ENCODE results near the gene MAGEB3. TPM values are rescaled to one million over a fixed set of nuclear protein-coding genes. Genes with fewer than 3 reads are reported as not detected.

MAGEB3 gene
- total and polyA plus RNA-seq, 4 donors: not detected

DNA sequence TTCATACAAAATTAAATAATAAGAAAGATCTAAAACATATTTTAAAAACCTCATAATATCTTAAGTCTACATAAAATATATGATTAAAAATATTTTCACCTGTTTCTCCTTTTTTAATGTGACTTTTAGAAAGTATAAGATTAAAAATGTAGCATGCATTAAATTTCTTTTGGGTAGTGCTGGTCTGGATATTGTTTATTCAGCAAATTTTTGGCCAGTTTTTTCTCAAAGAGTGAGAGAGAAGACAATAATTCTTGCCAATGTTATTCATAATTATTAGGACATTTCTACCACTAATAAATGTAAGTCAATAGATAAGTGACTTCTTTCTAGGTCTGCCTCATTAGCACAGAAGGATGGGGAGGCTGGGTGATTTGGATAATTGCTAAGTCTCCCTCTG lies 30.6 kb downstream of the MAGEB3 start (continued):
- TF ChIP-seq, protein P1, sequence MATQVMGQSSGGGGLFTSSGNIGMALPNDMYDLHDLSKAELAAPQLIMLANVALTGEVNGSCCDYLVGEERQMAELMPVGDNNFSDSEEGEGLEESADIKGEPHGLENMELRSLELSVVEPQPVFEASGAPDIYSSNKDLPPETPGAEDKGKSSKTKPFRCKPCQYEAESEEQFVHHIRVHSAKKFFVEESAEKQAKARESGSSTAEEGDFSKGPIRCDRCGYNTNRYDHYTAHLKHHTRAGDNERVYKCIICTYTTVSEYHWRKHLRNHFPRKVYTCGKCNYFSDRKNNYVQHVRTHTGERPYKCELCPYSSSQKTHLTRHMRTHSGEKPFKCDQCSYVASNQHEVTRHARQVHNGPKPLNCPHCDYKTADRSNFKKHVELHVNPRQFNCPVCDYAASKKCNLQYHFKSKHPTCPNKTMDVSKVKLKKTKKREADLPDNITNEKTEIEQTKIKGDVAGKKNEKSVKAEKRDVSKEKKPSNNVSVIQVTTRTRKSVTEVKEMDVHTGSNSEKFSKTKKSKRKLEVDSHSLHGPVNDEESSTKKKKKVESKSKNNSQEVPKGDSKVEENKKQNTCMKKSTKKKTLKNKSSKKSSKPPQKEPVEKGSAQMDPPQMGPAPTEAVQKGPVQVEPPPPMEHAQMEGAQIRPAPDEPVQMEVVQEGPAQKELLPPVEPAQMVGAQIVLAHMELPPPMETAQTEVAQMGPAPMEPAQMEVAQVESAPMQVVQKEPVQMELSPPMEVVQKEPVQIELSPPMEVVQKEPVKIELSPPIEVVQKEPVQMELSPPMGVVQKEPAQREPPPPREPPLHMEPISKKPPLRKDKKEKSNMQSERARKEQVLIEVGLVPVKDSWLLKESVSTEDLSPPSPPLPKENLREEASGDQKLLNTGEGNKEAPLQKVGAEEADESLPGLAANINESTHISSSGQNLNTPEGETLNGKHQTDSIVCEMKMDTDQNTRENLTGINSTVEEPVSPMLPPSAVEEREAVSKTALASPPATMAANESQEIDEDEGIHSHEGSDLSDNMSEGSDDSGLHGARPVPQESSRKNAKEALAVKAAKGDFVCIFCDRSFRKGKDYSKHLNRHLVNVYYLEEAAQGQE (IDR thresholded peaks at IDR 0.05): no peak
- TF ChIP-seq JUND (IDR thresholded peaks at IDR 0.05): no peak

DNA sequence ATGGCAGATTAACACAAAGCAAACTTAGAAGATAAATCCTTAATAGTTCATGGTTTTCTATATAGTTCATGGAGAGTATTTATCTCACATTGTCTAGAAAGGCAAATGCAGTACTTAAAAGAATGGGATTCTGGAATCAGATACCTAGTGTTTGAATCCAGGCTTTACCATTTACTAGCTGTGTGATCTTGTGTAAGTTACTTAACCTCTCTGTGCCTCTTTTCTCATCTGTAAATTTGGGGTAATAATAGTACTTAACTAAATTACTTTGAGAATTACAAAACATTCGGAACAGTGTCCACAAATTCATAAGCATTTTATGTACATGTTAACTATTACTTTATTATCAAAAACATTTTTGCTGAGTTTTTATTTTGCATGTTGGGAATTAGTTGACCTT lies 32.3 kb downstream of the MAGEB3 start:
- Histone ChIP-seq H3K27me3 (ENCODE audit: control insufficient read depth in 4 of 4, insufficient read depth in 4 of 4, low read length in 3 of 4) (no peaks in the 10 kb centered on the region), H3K9ac (ENCODE audit: low read depth in 1 of 2, low read length in 2 of 2) (no peak overlapping the region), H3K4me1 (ENCODE audit: control insufficient read depth in 4 of 4, insufficient read depth in 4 of 4, low read length in 3 of 4) (no peaks in the 10 kb centered on the region), H3K36me3 (ENCODE audit: control insufficient read depth in 4 of 4, insufficient read depth in 3 of 4, low read depth in 1 of 4, low read length in 3 of 4) (no peaks in the 10 kb centered on the region), H3K4me3 (ENCODE audit: low read depth in 1 of 3, low read length in 3 of 3) (no peak overlapping the region), H3K9me3 (ENCODE audit: control insufficient read depth in 4 of 4, low read length in 3 of 4) (no peaks in the 10 kb centered on the region), H3K27ac (ENCODE audit: low read depth in 1 of 2, low read length in 2 of 2) (no peak overlapping the region)
- 74% methylated on average over 1 of the region's 1 CpG for WGBS
- no peak for TF ChIP-seq JUND (IDR thresholded peaks at IDR 0.05)
- TF ChIP-seq YY1 (IDR thresholded peaks at IDR 0.05): no peak
- TF ChIP-seq, protein P2, sequence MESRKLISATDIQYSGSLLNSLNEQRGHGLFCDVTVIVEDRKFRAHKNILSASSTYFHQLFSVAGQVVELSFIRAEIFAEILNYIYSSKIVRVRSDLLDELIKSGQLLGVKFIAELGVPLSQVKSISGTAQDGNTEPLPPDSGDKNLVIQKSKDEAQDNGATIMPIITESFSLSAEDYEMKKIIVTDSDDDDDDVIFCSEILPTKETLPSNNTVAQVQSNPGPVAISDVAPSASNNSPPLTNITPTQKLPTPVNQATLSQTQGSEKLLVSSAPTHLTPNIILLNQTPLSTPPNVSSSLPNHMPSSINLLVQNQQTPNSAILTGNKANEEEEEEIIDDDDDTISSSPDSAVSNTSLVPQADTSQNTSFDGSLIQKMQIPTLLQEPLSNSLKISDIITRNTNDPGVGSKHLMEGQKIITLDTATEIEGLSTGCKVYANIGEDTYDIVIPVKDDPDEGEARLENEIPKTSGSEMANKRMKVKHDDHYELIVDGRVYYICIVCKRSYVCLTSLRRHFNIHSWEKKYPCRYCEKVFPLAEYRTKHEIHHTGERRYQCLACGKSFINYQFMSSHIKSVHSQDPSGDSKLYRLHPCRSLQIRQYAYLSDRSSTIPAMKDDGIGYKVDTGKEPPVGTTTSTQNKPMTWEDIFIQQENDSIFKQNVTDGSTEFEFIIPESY (IDR thresholded peaks at IDR 0.05): no peak
- no peak for TF ChIP-seq NR2F2 (IDR thresholded peaks at IDR 0.05)
- TF ChIP-seq, protein P3, sequence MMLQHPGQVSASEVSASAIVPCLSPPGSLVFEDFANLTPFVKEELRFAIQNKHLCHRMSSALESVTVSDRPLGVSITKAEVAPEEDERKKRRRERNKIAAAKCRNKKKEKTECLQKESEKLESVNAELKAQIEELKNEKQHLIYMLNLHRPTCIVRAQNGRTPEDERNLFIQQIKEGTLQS (IDR thresholded peaks at IDR 0.05): no peak
- no peak for TF ChIP-seq RAD21 (IDR thresholded peaks at IDR 0.05)
- TF ChIP-seq SP1 (IDR thresholded peaks at IDR 0.05): no peak
- no peak for TF ChIP-seq EGR1 (IDR thresholded peaks at IDR 0.05; ENCODE audit: low read depth in 2 of 2)
- TF ChIP-seq, protein P4, sequence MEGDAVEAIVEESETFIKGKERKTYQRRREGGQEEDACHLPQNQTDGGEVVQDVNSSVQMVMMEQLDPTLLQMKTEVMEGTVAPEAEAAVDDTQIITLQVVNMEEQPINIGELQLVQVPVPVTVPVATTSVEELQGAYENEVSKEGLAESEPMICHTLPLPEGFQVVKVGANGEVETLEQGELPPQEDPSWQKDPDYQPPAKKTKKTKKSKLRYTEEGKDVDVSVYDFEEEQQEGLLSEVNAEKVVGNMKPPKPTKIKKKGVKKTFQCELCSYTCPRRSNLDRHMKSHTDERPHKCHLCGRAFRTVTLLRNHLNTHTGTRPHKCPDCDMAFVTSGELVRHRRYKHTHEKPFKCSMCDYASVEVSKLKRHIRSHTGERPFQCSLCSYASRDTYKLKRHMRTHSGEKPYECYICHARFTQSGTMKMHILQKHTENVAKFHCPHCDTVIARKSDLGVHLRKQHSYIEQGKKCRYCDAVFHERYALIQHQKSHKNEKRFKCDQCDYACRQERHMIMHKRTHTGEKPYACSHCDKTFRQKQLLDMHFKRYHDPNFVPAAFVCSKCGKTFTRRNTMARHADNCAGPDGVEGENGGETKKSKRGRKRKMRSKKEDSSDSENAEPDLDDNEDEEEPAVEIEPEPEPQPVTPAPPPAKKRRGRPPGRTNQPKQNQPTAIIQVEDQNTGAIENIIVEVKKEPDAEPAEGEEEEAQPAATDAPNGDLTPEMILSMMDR (IDR thresholded peaks at IDR 0.05; ENCODE audit: low read depth, low read length, missing input control): no peak
- no peak for TF ChIP-seq RXRA (IDR thresholded peaks at IDR 0.05)
- TF ChIP-seq HNF4A (conservative IDR thresholded peaks at IDR 0.05): no peak
- TF ChIP-seq, protein P5, sequence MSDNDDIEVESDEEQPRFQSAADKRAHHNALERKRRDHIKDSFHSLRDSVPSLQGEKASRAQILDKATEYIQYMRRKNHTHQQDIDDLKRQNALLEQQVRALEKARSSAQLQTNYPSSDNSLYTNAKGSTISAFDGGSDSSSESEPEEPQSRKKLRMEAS (IDR thresholded peaks at IDR 0.05): no peak
- no peak for TF ChIP-seq FOXA2 (IDR thresholded peaks at IDR 0.05)
- TF ChIP-seq HNF4G (IDR thresholded peaks at IDR 0.05): no peak
- no peak for TF ChIP-seq GABPA (IDR thresholded peaks at IDR 0.05 in 1 of 2, conservative IDR thresholded peaks at IDR 0.05 in 1 of 2)
- TF ChIP-seq FOXA1 (IDR thresholded peaks at IDR 0.05): no peak
- TF ChIP-seq, protein P1 (IDR thresholded peaks at IDR 0.05): no peak
- TF ChIP-seq TAF1 (conservative IDR thresholded peaks at IDR 0.05): no peak
- DNase-seq (ENCODE audit: low spot score): no peak

Measured in liver (tissue), 9 donors.